ENCODE data around the gene PLSCR3. TPM values are rescaled to one million over a fixed set of nuclear protein-coding genes. Genes with fewer than 3 reads are reported as not detected.

The PLSCR3 gene
- total RNA-seq, 1 donor from 2014 or later, result 68.4 TPM

- peak overlapping the region; percentile 3 for H3K27ac Mint-ChIP-seq
- no peak for DNase-seq (ENCODE audit: low spot score in 2 of 2, unreplicated experiment in 2 of 2)
- H3K4me3 Mint-ChIP-seq, result no peak overlapping the region
- no peaks in the 10 kb centered on the region for H3K36me3 Mint-ChIP-seq
- peaks cover 23% of the 10 kb centered on the region for H3K4me1 Mint-ChIP-seq
- peaks cover 4% of the 10 kb centered on the region for H3K27me3 Mint-ChIP-seq (ENCODE audit: low read depth)
- H3K9me3 Mint-ChIP-seq, result no peaks in the 10 kb centered on the region
- no peak for TF ChIP-seq CTCF (IDR thresholded peaks at IDR 0.05; ENCODE audit: unreplicated experiment)
These were observed 47.3 kb downstream of the PLSCR3 start for GRCh38 chr17:7346761-7347614.

- Mint-ChIP-seq H3K27ac (no peak overlapping the region), H3K4me1 (peaks cover 5% of the 10 kb centered on the region), H3K36me3 (no peaks in the 10 kb centered on the region), H3K9me3 (no peaks in the 10 kb centered on the region), H3K27me3 (ENCODE audit: low read depth) (peaks cover 8% of the 10 kb centered on the region), H3K4me3 (no peak overlapping the region)
- no peak for TF ChIP-seq CTCF (IDR thresholded peaks at IDR 0.05; ENCODE audit: unreplicated experiment)
- DNase-seq (ENCODE audit: low spot score in 2 of 2, unreplicated experiment in 2 of 2), result no peak
These were observed 51.1 kb downstream of the PLSCR3 start for GRCh38 chr17:7343250-7343649.

- no peaks in the 10 kb centered on the region for H3K9me3 Mint-ChIP-seq
- no peak for DNase-seq (ENCODE audit: low spot score in 2 of 2, unreplicated experiment in 2 of 2)
- H3K36me3 Mint-ChIP-seq, result no peaks in the 10 kb centered on the region
- H3K27ac Mint-ChIP-seq, result no peak overlapping the region
- no peak overlapping the region for H3K4me3 Mint-ChIP-seq
- no peak for TF ChIP-seq CTCF (IDR thresholded peaks at IDR 0.05; ENCODE audit: unreplicated experiment)
- H3K27me3 Mint-ChIP-seq (ENCODE audit: low read depth), result peaks cover 8% of the 10 kb centered on the region
- H3K4me1 Mint-ChIP-seq, result no peaks in the 10 kb centered on the region
These were observed 52.5 kb downstream of the PLSCR3 start for GRCh38 chr17:7341842-7342241.

- Mint-ChIP-seq H3K27me3 (ENCODE audit: low read depth) (peaks cover 8% of the 10 kb centered on the region), H3K27ac (no peak overlapping the region), H3K9me3 (no peaks in the 10 kb centered on the region), H3K4me1 (no peaks in the 10 kb centered on the region), H3K36me3 (no peaks in the 10 kb centered on the region), H3K4me3 (no peak overlapping the region)
- no peak for TF ChIP-seq CTCF (IDR thresholded peaks at IDR 0.05; ENCODE audit: unreplicated experiment)
- DNase-seq (ENCODE audit: low spot score in 2 of 2, unreplicated experiment in 2 of 2), result no peak
These were observed 54.1 kb downstream of the PLSCR3 start for GRCh38 chr17:7340179-7340578.

Other genes with a start within 250 kb of the PLSCR3 start
- 15.9 to 19.7 TPM (median 16.5 TPM) in 3 replicates for gene ASGR1, start 215.2 kb downstream of the PLSCR3 start, total RNA-seq
- gene DLG4, start 174.7 kb downstream of the PLSCR3 start, total RNA-seq, result 59.9 to 62.4 TPM (median 60.2 TPM) in 3 replicates
- gene ACADVL, start 174.6 kb downstream of the PLSCR3 start, total RNA-seq, result 385 to 424 TPM (median 410 TPM) in 3 replicates
- gene DVL2, start 160.0 kb downstream of the PLSCR3 start, total RNA-seq, result 87.3 to 96.1 TPM (median 94.0 TPM) in 3 replicates
- 55.4 to 57.1 TPM (median 55.6 TPM) in 3 replicates for gene PHF23, start 155.1 kb downstream of the PLSCR3 start, total RNA-seq
- 424 to 451 TPM (median 429 TPM) in 3 replicates for gene GABARAP, start 152.1 kb downstream of the PLSCR3 start, total RNA-seq
- gene CTDNEP1, start 142.8 kb downstream of the PLSCR3 start, total RNA-seq, result 122 to 132 TPM (median 130 TPM) in 3 replicates
- gene ELP5, start 142.3 kb downstream of the PLSCR3 start, total RNA-seq, result 37.9 to 42.8 TPM (median 42.1 TPM) in 3 replicates
- 79.2 to 86.1 TPM (median 79.9 TPM) in 3 replicates for gene CLDN7, start 132.0 kb downstream of the PLSCR3 start, total RNA-seq
- 1.6 to 1.8 TPM (median 1.6 TPM) in 3 replicates for gene SLC2A4, start 112.8 kb downstream of the PLSCR3 start, total RNA-seq
- 1.9 to 3.3 TPM (median 2.2 TPM) in 3 replicates for gene YBX2, start 99.9 kb downstream of the PLSCR3 start, total RNA-seq
- 265 to 278 TPM (median 273 TPM) in 3 replicates for gene EIF5A, start 86.9 kb downstream of the PLSCR3 start, total RNA-seq
- 42.1 to 52.4 TPM (median 46.2 TPM) in 3 replicates for gene GPS2, start 79.2 kb downstream of the PLSCR3 start, total RNA-seq
- 52.8 to 56.7 TPM (median 55.1 TPM) in 3 replicates for gene NEURL4, start 65.2 kb downstream of the PLSCR3 start, total RNA-seq
- gene ACAP1, start 58.0 kb downstream of the PLSCR3 start, total RNA-seq, result 8.9 to 10.9 TPM (median 9.1 TPM) in 3 replicates
- gene KCTD11, start 42.4 kb downstream of the PLSCR3 start, total RNA-seq, result 17.3 to 18.8 TPM (median 17.7 TPM) in 3 replicates
- 0.18 to 0.42 TPM in 2 of 3 replicates, not detected in the other for gene TMEM95, start 39.4 kb downstream of the PLSCR3 start, total RNA-seq
- 8.2 to 9.9 TPM (median 9.0 TPM) in 3 replicates for gene TNK1, start 13.4 kb downstream of the PLSCR3 start, total RNA-seq
- gene TMEM256, start 9.6 kb upstream of the PLSCR3 start, total RNA-seq, result 65.7 to 78.3 TPM (median 69.4 TPM) in 3 replicates
- 88.0 to 97.5 TPM (median 90.8 TPM) in 3 replicates for gene NLGN2, start 13.3 kb upstream of the PLSCR3 start, total RNA-seq
- gene SPEM1, start 25.8 kb upstream of the PLSCR3 start, total RNA-seq, result 0.38 TPM in 1 of 3 replicates, not detected in the others
- not detected in 3 replicates for gene SPEM2, start 31.1 kb upstream of the PLSCR3 start, total RNA-seq
- not detected in 3 replicates for gene SPEM3, start 34.3 kb upstream of the PLSCR3 start, total RNA-seq
- 9.7 to 10.2 TPM (median 10.2 TPM) in 3 replicates for gene TMEM102, start 40.9 kb upstream of the PLSCR3 start, total RNA-seq
- 24.8 to 26.8 TPM (median 26.5 TPM) in 3 replicates for gene FGF11, start 45.0 kb upstream of the PLSCR3 start, total RNA-seq
- gene CHRNB1, start 50.5 kb upstream of the PLSCR3 start, total RNA-seq, result 15.9 to 17.7 TPM (median 16.0 TPM) in 3 replicates
- gene ZBTB4, start 85.1 kb upstream of the PLSCR3 start, total RNA-seq, result 36.4 to 40.1 TPM (median 39.7 TPM) in 3 replicates
- not detected in 3 replicates for gene SLC35G6, start 86.9 kb upstream of the PLSCR3 start, total RNA-seq
- gene POLR2A, start 89.8 kb upstream of the PLSCR3 start, total RNA-seq, result 195 to 208 TPM (median 204 TPM) in 3 replicates
- gene TNFSF12, start 154.5 kb upstream of the PLSCR3 start, total RNA-seq, result 6.6 to 7.7 TPM (median 7.6 TPM) in 3 replicates
- gene TNFSF13, start 164.2 kb upstream of the PLSCR3 start, total RNA-seq, result 4.3 to 6.1 TPM (median 5.2 TPM) in 3 replicates
- 50.3 to 55.9 TPM (median 51.5 TPM) in 3 replicates for gene SENP3, start 167.4 kb upstream of the PLSCR3 start, total RNA-seq
- gene CD68, start 185.1 kb upstream of the PLSCR3 start, total RNA-seq, result 0.44 to 0.86 TPM (median 0.78 TPM) in 3 replicates
- gene MPDU1, start 189.3 kb upstream of the PLSCR3 start, total RNA-seq, result 44.8 to 45.5 TPM (median 45.5 TPM) in 3 replicates
- 2.0 to 2.3 TPM (median 2.1 TPM) in 3 replicates for gene SOX15, start 195.6 kb upstream of the PLSCR3 start, total RNA-seq
- 43.2 to 44.5 TPM (median 43.4 TPM) in 3 replicates for gene FXR2, start 220.4 kb upstream of the PLSCR3 start, total RNA-seq
- 80.6 to 95.0 TPM (median 87.7 TPM) in 3 replicates for gene SAT2, start 233.3 kb upstream of the PLSCR3 start, total RNA-seq
- gene SHBG, start 235.6 kb upstream of the PLSCR3 start, total RNA-seq, result 0.60 to 0.84 TPM (median 0.82 TPM) in 3 replicates